ENCODE data around the gene RGS9. TPM values are rescaled to one million over a fixed set of nuclear protein-coding genes. Genes with fewer than 3 reads are reported as not detected.
"Not testable (repeated sequence)": the region's sequence is repeated elsewhere in the genome, so short reads cannot be mapped to it uniquely, and the experiment has no call there.

Gene RGS9
- total RNA-seq, 2 experiments from 2014 or later = 13.7 to 26.4 TPM

- no peak overlapping the region for H2AFZ ChIP-seq (ENCODE audit: low read length)
- TF ChIP-seq EZH2phosphoT487 (IDR thresholded peaks at IDR 0.05; ENCODE audit: borderline replicate concordance, low read depth, low read length) (no peak), CTCF (conservative IDR thresholded peaks at IDR 0.05; ENCODE audit: low read length) (no peak)
- no TSS peak for BruUV-seq (replicated peaks)
- no peak overlapping the region for H3K4me2 ChIP-seq (ENCODE audit: low read length)
- H3K36me3 ChIP-seq (ENCODE audit: insufficient read depth, low read length) = no peaks in the 10 kb centered on the region
- H3K4me3 ChIP-seq (ENCODE audit: low read depth, low read length, poor library complexity, severe bottlenecking) = no peak overlapping the region
- H3K79me2 ChIP-seq (ENCODE audit: insufficient read depth, low read depth, low read length) = no peaks in the 10 kb centered on the region
- peaks cover 5% of the 10 kb centered on the region for H3K4me1 ChIP-seq (ENCODE audit: insufficient read depth, low read length, poor library complexity, severe bottlenecking)
- CTCF ChIA-PET (ENCODE audit: unreplicated experiment) = no interaction called here
- H3K27ac ChIP-seq (ENCODE audit: low read depth, low read length, poor library complexity, severe bottlenecking) = no peak overlapping the region
- H3K9me3 ChIP-seq (ENCODE audit: low read length) = no peaks in the 10 kb centered on the region
- no peaks in the 10 kb centered on the region for H4K20me1 ChIP-seq (ENCODE audit: insufficient read depth, low read length)
- no peaks in the 10 kb centered on the region for H3K9me2 ChIP-seq (ENCODE audit: insufficient read depth, low read length)
- DNase-seq (ENCODE audit: low spot score) = no peak
- intact Hi-C loops (cut with micrococcal nuclease; ENCODE audit: unreplicated experiment) = no loop called here
- POLR2A ChIA-PET = interaction anchor here (0.6 kb wide), 1 partner anchor 1212 kb away, joined by 3 read pairs; no protein-coding TSS in a partner anchor
These were observed 65.8 kb downstream of the RGS9 start for GRCh38 chr17:65202844-65203571.

- no peak overlapping the region for H3K27ac ChIP-seq (ENCODE audit: low read depth, low read length, poor library complexity, severe bottlenecking)
- no TSS peak for BruUV-seq (replicated peaks)
- H3K4me1 ChIP-seq (ENCODE audit: insufficient read depth, low read length, poor library complexity, severe bottlenecking) = no peaks in the 10 kb centered on the region
- TF ChIP-seq EZH2phosphoT487 (IDR thresholded peaks at IDR 0.05; ENCODE audit: borderline replicate concordance, low read depth, low read length) = no peak
- no peak for TF ChIP-seq CTCF (conservative IDR thresholded peaks at IDR 0.05; ENCODE audit: low read length)
- H3K79me2 ChIP-seq (ENCODE audit: insufficient read depth, low read depth, low read length) = no peaks in the 10 kb centered on the region
- ChIA-PET POLR2A (no interaction called here), CTCF (ENCODE audit: unreplicated experiment) (no interaction called here)
- H2AFZ ChIP-seq (ENCODE audit: low read length) = no peak overlapping the region
- H3K36me3 ChIP-seq (ENCODE audit: insufficient read depth, low read length) = no peaks in the 10 kb centered on the region
- no peaks in the 10 kb centered on the region for H3K9me3 ChIP-seq (ENCODE audit: low read length)
- H4K20me1 ChIP-seq (ENCODE audit: insufficient read depth, low read length) = no peaks in the 10 kb centered on the region
- intact Hi-C loops (cut with micrococcal nuclease; ENCODE audit: unreplicated experiment) = no loop called here
- no peaks in the 10 kb centered on the region for H3K9me2 ChIP-seq (ENCODE audit: insufficient read depth, low read length)
- H3K4me2 ChIP-seq (ENCODE audit: low read length) = no peak overlapping the region
- H3K4me3 ChIP-seq (ENCODE audit: low read depth, low read length, poor library complexity, severe bottlenecking) = no peak overlapping the region
- DNase-seq (ENCODE audit: low spot score) = no peak
These were observed 66.8 kb downstream of the RGS9 start for GRCh38 chr17:65204001-65204400.

GRCh38 chr17:65205655-65206054 lies 68.5 kb downstream of the RGS9 start:
- no peaks in the 10 kb centered on the region for H3K4me1 ChIP-seq (ENCODE audit: insufficient read depth, low read length, poor library complexity, severe bottlenecking)
- CTCF ChIA-PET (ENCODE audit: unreplicated experiment) = no interaction called here
- no peaks in the 10 kb centered on the region for H3K9me2 ChIP-seq (ENCODE audit: insufficient read depth, low read length)
- H3K9me3 ChIP-seq (ENCODE audit: low read length) = no peaks in the 10 kb centered on the region
- H3K27ac ChIP-seq (ENCODE audit: low read depth, low read length, poor library complexity, severe bottlenecking) = no peak overlapping the region
- no peak overlapping the region for H2AFZ ChIP-seq (ENCODE audit: low read length)
- no peak overlapping the region for H3K4me2 ChIP-seq (ENCODE audit: low read length)
- intact Hi-C loops (cut with micrococcal nuclease; ENCODE audit: unreplicated experiment) = no loop called here
- H4K20me1 ChIP-seq (ENCODE audit: insufficient read depth, low read length) = no peaks in the 10 kb centered on the region
- no peak overlapping the region for H3K4me3 ChIP-seq (ENCODE audit: low read depth, low read length, poor library complexity, severe bottlenecking)
- POLR2A ChIA-PET = no interaction called here
- no peak for TF ChIP-seq CTCF (conservative IDR thresholded peaks at IDR 0.05; ENCODE audit: low read length)
- no peak for TF ChIP-seq EZH2phosphoT487 (IDR thresholded peaks at IDR 0.05; ENCODE audit: borderline replicate concordance, low read depth, low read length)
- no peaks in the 10 kb centered on the region for H3K79me2 ChIP-seq (ENCODE audit: insufficient read depth, low read depth, low read length)
- BruUV-seq (replicated peaks) = no TSS peak
- no peaks in the 10 kb centered on the region for H3K36me3 ChIP-seq (ENCODE audit: insufficient read depth, low read length)
- no peak for DNase-seq (ENCODE audit: low spot score)

GRCh38 chr17:65207448-65207847 lies 70.3 kb downstream of the RGS9 start:
- H3K27ac ChIP-seq (ENCODE audit: low read depth, low read length, poor library complexity, severe bottlenecking); H3K4me1 ChIP-seq (ENCODE audit: insufficient read depth, low read length, poor library complexity, severe bottlenecking); H3K79me2 ChIP-seq (ENCODE audit: insufficient read depth, low read depth, low read length); DNase-seq (ENCODE audit: low spot score); BruUV-seq (replicated peaks); CTCF ChIA-PET (ENCODE audit: unreplicated experiment); intact Hi-C loops (cut with micrococcal nuclease; ENCODE audit: unreplicated experiment); H3K9me2 ChIP-seq (ENCODE audit: insufficient read depth, low read length); H3K36me3 ChIP-seq (ENCODE audit: insufficient read depth, low read length); H3K4me2 ChIP-seq (ENCODE audit: low read length); H4K20me1 ChIP-seq (ENCODE audit: insufficient read depth, low read length); H3K9me3 ChIP-seq (ENCODE audit: low read length); H3K4me3 ChIP-seq (ENCODE audit: low read depth, low read length, poor library complexity, severe bottlenecking); H2AFZ ChIP-seq (ENCODE audit: low read length): not testable (repeated sequence)
- POLR2A ChIA-PET = interaction anchor here (0.8 kb wide), 1 partner anchor 15 kb away, joined by 3 read pairs; no protein-coding TSS in a partner anchor

All from OCI-LY7 (cell line).